Liver (tissue), 9 donors: ENCODE measurements around the gene CENPN. TPM values are rescaled to one million over a fixed set of nuclear protein-coding genes. Genes with fewer than 3 reads are reported as not detected.

ENCODE experiments used
- DNase-seq: peaks from one replicate; pipeline ENCODE4 v3.0.0-alpha.2; 2017; ENCODE audit warnings: low spot score
- H3K27ac ChIP-seq, 2 donors: one replicate each; pipeline ENCODE4 v1.7.0; 2013; ENCODE audit warnings: inconsistent platforms in 2 of 2, low read length in 2 of 2, control low read depth in 1 of 2, low read depth in 1 of 2, mild to moderate bottlenecking in 1 of 2
- H3K27me3 ChIP-seq, 4 donors: one replicate each; pipeline versions ENCODE4 v1.6.1 to v1.7.0; 2013; ENCODE audit warnings: low read length in 3 of 4, inconsistent platforms in 1 of 4, mild to moderate bottlenecking in 1 of 4, moderate library complexity in 1 of 4; ENCODE audit not compliant: control insufficient read depth in 4 of 4, insufficient read depth in 4 of 4
- H3K36me3 ChIP-seq, 4 donors: one replicate each; pipeline versions ENCODE4 v1.6.1 to v1.7.0; 2013; ENCODE audit warnings: low read length in 3 of 4, mild to moderate bottlenecking in 3 of 4, low read depth in 1 of 4, moderate library complexity in 1 of 4; ENCODE audit not compliant: control insufficient read depth in 4 of 4, insufficient read depth in 3 of 4
- H3K4me1 ChIP-seq, 4 donors: one replicate each; pipeline versions ENCODE4 v1.6.1 to v1.7.0; 2013; ENCODE audit warnings: low read length in 3 of 4, mild to moderate bottlenecking in 3 of 4, moderate library complexity in 1 of 4; ENCODE audit not compliant: control insufficient read depth in 4 of 4, insufficient read depth in 4 of 4
- H3K4me3 ChIP-seq, 3 donors: one replicate each; pipeline versions ENCODE4 v1.6.1 to v1.7.0; 2013; ENCODE audit warnings: low read length in 3 of 3, control low read depth in 1 of 3, low read depth in 1 of 3, mild to moderate bottlenecking in 1 of 3
- H3K9ac ChIP-seq, 2 donors: one replicate each; pipeline ENCODE4 v1.7.0; 2013; ENCODE audit warnings: low read length in 2 of 2, mild to moderate bottlenecking in 2 of 2, moderate library complexity in 2 of 2, control low read depth in 1 of 2, low read depth in 1 of 2
- H3K9me3 ChIP-seq, 4 donors: one replicate each; pipeline versions ENCODE4 v1.6.1 to v1.7.0; 2013; ENCODE audit warnings: low read length in 3 of 4; ENCODE audit not compliant: control insufficient read depth in 4 of 4
- EGR1 ChIP-seq, 2 donors: IDR thresholded peaks; 2 replicates each; pipeline ENCODE4 v1.6.1; 2016 to 2018; ENCODE audit warnings: antibody characterized with exemption in 2 of 2, low read depth in 2 of 2
- FOXA1 ChIP-seq: IDR thresholded peaks from 2 replicates; pipeline ENCODE4 v1.6.1; 2016; ENCODE audit warnings: antibody characterized with exemption
- FOXA2 ChIP-seq: IDR thresholded peaks from 2 replicates; pipeline ENCODE4 v1.6.1; 2016; ENCODE audit warnings: antibody characterized with exemption
- GABPA ChIP-seq, 2 donors: IDR thresholded peaks in 1 of 2; conservative IDR thresholded peaks in 1 of 2; 2 replicates each; pipeline ENCODE4 v1.6.1; 2016; ENCODE audit warnings: antibody characterized with exemption in 2 of 2, mild to moderate bottlenecking in 1 of 2, moderate library complexity in 1 of 2
- HNF4A ChIP-seq, 2 donors: conservative IDR thresholded peaks; 2 replicates each; pipeline ENCODE4 v1.6.1; 2016; ENCODE audit warnings: antibody characterized with exemption in 2 of 2, mild to moderate bottlenecking in 2 of 2
- HNF4G ChIP-seq: IDR thresholded peaks from 2 replicates; pipeline ENCODE4 v1.6.1; 2016; ENCODE audit warnings: antibody characterized with exemption
- JUND ChIP-seq, 2 donors: IDR thresholded peaks; 2 replicates each; pipeline ENCODE4 v1.6.1; 2016; ENCODE audit warnings: antibody characterized with exemption in 2 of 2
- MAX ChIP-seq: IDR thresholded peaks from 2 replicates; pipeline ENCODE4 v1.6.1; 2016; ENCODE audit warnings: antibody characterized with exemption
- NR2F2 ChIP-seq: IDR thresholded peaks from 2 replicates; pipeline ENCODE4 v1.6.1; 2016; ENCODE audit warnings: antibody characterized with exemption
- RAD21 ChIP-seq, 2 donors: IDR thresholded peaks; 2 replicates each; pipeline ENCODE4 v1.6.1; 2016; ENCODE audit warnings: antibody characterized with exemption in 2 of 2, mild to moderate bottlenecking in 2 of 2
- REST ChIP-seq: IDR thresholded peaks from 2 replicates; pipeline ENCODE4 v1.6.1; 2016; ENCODE audit warnings: antibody characterized with exemption, mild to moderate bottlenecking
- RXRA ChIP-seq, 2 donors: IDR thresholded peaks; 2 replicates each; pipeline ENCODE4 v1.6.1; 2017 to 2018; ENCODE audit warnings: antibody characterized with exemption in 2 of 2, mild to moderate bottlenecking in 1 of 2
- SP1 ChIP-seq: IDR thresholded peaks from 2 replicates; pipeline ENCODE4 v1.6.1; 2018; ENCODE audit warnings: antibody characterized with exemption, mild to moderate bottlenecking
- TAF1 ChIP-seq: conservative IDR thresholded peaks from 2 replicates; pipeline ENCODE4 v1.6.1; 2016; ENCODE audit warnings: antibody characterized with exemption, mild to moderate bottlenecking
- YY1 ChIP-seq: IDR thresholded peaks from 2 replicates; pipeline ENCODE4 v1.6.1; 2016; ENCODE audit warnings: antibody characterized with exemption, mild to moderate bottlenecking
- ZBTB33 ChIP-seq: IDR thresholded peaks from 2 replicates; pipeline ENCODE4 v1.6.1; 2016; ENCODE audit warnings: antibody characterized with exemption
- WGBS: extraction: QIAGEN DNeasy Blood & Tissue Kit; methylation state at CpG from one replicate; pipeline ENCODE4 v1.1.7; 2013; 5-methylcytosine and 5-hydroxymethylcytosine counted together
- polyA plus RNA-seq, 2 donors: library from polyadenylated mRNA; stranded (reverse) in 1 of 2; unstranded in 1 of 2; fragments of 200-250 nt in 1 of 2; fragments of >200 nt in 1 of 2; fragmentation: Nextera tagmentation in 1 of 2; extraction: Ambion mirVana in 1 of 2; gene quantifications; one replicate each; pipeline versions ENCODE4 v1.2.1 to v1.2.3, GENCODE V29; 2013 to 2015
- total RNA-seq, 2 donors: library from RNA; depleted of rRNA; stranded (reverse); fragments of >200 nt; gene quantifications; one replicate each; pipeline ENCODE4 v1.2.3, GENCODE V29; 2014
- TF ChIP-seq, protein P1 (sequence below): fragments of 150-350 bp; IDR thresholded peaks from 2 replicates; pipeline ENCODE4 v1.5.1; 2017; ENCODE audit warnings: improper control_type of control experiment, low read depth, low read length; ENCODE audit not compliant: missing input control
- TF ChIP-seq, protein P2 (sequence below): IDR thresholded peaks from 2 replicates; pipeline ENCODE4 v1.6.1; 2016; ENCODE audit warnings: antibody characterized with exemption
- donor health status: healthy.
- donor health status: healthy.
- donor health status: healthy.
- donor health status: healthy.
- donor health status: healthy.

The CENPN gene
- total and polyA plus RNA-seq, 4 donors: 1.8 to 30.8 (median 7.9) TPM

DNA sequence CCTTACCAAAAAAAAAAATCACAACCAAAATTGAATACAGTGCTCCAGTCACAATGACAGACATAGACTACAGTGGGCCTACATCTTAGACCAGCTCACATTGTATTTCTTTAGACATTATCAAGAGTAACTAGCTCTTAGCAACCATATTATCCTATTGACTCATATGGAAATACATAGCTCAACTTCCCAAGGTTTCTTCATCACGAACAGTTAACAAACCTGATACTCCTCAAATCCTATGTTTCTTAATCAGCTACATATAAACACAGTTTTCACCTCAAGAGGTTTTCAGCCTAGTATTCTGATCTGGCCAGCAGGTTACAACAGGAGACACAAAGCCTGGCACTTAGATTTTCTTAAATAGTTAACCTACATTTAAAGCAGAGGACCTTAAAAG, 30.1 kb upstream of the CENPN start:
- no peak for DNase-seq
- Histone ChIP-seq H3K9ac (no peak overlapping the region), H3K36me3 (peaks cover 0 to 3% (median 1%) of the 10 kb centered on the region in 4 donors), H3K4me1 (peaks cover 4 to 45% (median 36%) of the 10 kb centered on the region in 4 donors), H3K9me3 (no peaks in the 10 kb centered on the region), H3K4me3 (no peak overlapping the region), H3K27ac (no peak overlapping the region), H3K27me3 (no peaks in the 10 kb centered on the region)
- TF ChIP-seq EGR1 (IDR thresholded peaks at IDR 0.05; ENCODE audit: low read depth in 2 of 2) (no peak), FOXA1 (no peak), NR2F2 (no peak), RAD21 (IDR thresholded peaks at IDR 0.05) (no peak), FOXA2 (no peak), RXRA (IDR thresholded peaks at IDR 0.05) (no peak), GABPA (IDR thresholded peaks at IDR 0.05 in 1 of 2, conservative IDR thresholded peaks at IDR 0.05 in 1 of 2) (no peak), TAF1 (no peak)
- WGBS: 96% methylated on average over 1 of the region's 1 CpG

GRCh38 chr16:80981103-80981502, 25.9 kb upstream of the CENPN start:
- H3K9ac ChIP-seq: peak overlapping the region in 1 of 2 donors; percentile 69
- no peaks in the 10 kb centered on the region for H3K27me3 ChIP-seq
- peaks cover 0 to 3% (median 1%) of the 10 kb centered on the region in 4 donors for H3K36me3 ChIP-seq
- peak; percentile 75 to 80 for TF ChIP-seq RXRA (IDR thresholded peaks at IDR 0.05)
- TF ChIP-seq GABPA (IDR thresholded peaks at IDR 0.05 in 1 of 2, conservative IDR thresholded peaks at IDR 0.05 in 1 of 2): peak in 1 of 2 donors; percentile 8
- peak; percentile 33 for TF ChIP-seq HNF4G
- no peak for TF ChIP-seq NR2F2
- peak; percentile 31 for TF ChIP-seq FOXA1
- peak; percentile 73 for TF ChIP-seq YY1
- no peak for TF ChIP-seq TAF1
- peak; percentile 86 to 90 for TF ChIP-seq HNF4A (conservative IDR thresholded peaks at IDR 0.05)
- TF ChIP-seq, protein P1, sequence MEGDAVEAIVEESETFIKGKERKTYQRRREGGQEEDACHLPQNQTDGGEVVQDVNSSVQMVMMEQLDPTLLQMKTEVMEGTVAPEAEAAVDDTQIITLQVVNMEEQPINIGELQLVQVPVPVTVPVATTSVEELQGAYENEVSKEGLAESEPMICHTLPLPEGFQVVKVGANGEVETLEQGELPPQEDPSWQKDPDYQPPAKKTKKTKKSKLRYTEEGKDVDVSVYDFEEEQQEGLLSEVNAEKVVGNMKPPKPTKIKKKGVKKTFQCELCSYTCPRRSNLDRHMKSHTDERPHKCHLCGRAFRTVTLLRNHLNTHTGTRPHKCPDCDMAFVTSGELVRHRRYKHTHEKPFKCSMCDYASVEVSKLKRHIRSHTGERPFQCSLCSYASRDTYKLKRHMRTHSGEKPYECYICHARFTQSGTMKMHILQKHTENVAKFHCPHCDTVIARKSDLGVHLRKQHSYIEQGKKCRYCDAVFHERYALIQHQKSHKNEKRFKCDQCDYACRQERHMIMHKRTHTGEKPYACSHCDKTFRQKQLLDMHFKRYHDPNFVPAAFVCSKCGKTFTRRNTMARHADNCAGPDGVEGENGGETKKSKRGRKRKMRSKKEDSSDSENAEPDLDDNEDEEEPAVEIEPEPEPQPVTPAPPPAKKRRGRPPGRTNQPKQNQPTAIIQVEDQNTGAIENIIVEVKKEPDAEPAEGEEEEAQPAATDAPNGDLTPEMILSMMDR: no peak
- peak; percentile 20 for TF ChIP-seq MAX
- no peak for TF ChIP-seq ZBTB33
- TF ChIP-seq JUND (IDR thresholded peaks at IDR 0.05): peak; percentile 50 to 53
- TF ChIP-seq FOXA2: peak; percentile 68
- peak; percentile 58 for TF ChIP-seq REST
- TF ChIP-seq RAD21 (IDR thresholded peaks at IDR 0.05): peak; percentile 23
- TF ChIP-seq EGR1 (IDR thresholded peaks at IDR 0.05; ENCODE audit: low read depth in 2 of 2): peak in 1 of 2 donors; percentile 16
- peak; percentile 81 for TF ChIP-seq SP1
- TF ChIP-seq, protein P2, sequence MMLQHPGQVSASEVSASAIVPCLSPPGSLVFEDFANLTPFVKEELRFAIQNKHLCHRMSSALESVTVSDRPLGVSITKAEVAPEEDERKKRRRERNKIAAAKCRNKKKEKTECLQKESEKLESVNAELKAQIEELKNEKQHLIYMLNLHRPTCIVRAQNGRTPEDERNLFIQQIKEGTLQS: peak; percentile 25
- H3K27ac ChIP-seq: peak overlapping the region; percentile 77 to 92
- peaks cover 6 to 40% (median 26%) of the 10 kb centered on the region in 4 donors for H3K4me1 ChIP-seq
- DNase-seq: no peak
- H3K9me3 ChIP-seq: no peaks in the 10 kb centered on the region
- no peak overlapping the region for H3K4me3 ChIP-seq
